Measurements from ENCODE around the gene BAIAP2. TPM values are rescaled to one million over a fixed set of nuclear protein-coding genes. Genes with fewer than 3 reads are reported as not detected.

BAIAP2 gene
- total and polyA plus RNA-seq, 2 donors (not counting 3 experiments of a cell fraction or from before 2014, with no cell fraction given) = 12.3 to 18.6 TPM

GRCh38 chr17:81164371-81165245 lies 129.7 kb downstream of the BAIAP2 start:
- intact Hi-C loops (cut with micrococcal nuclease) = no loop called here
- no peak overlapping the region for H2AFZ ChIP-seq (ENCODE audit: low read depth, low read length)
- H3K9ac ChIP-seq (replicated peaks; ENCODE audit: extremely low read depth, insufficient read depth, low read length) = no peak overlapping the region
- no peak for TF ChIP-seq JUN (IDR thresholded peaks at IDR 0.05; ENCODE audit: borderline replicate concordance, insufficient read depth, insufficient read length, low read depth)
- TF ChIP-seq FOS (IDR thresholded peaks at IDR 0.05; ENCODE audit: borderline replicate concordance, insufficient read depth, low read length) = no peak
- no peak for TF ChIP-seq CTCF (IDR thresholded peaks at IDR 0.05; ENCODE audit: extremely low read depth in 1 of 2, insufficient read depth in 1 of 2, low read depth in 1 of 2, low read length in 2 of 2)
- no peak for TF ChIP-seq POLR2AphosphoS5 (IDR thresholded peaks at IDR 0.05; ENCODE audit: insufficient read depth, low read depth, low read length)
- TF ChIP-seq GATA2 (IDR thresholded peaks at IDR 0.05; ENCODE audit: insufficient read depth, insufficient read length, low read depth, low read length) = no peak
- no peak for TF ChIP-seq MAX (IDR thresholded peaks at IDR 0.05; ENCODE audit: insufficient read depth, insufficient read length)
- H4K20me1 ChIP-seq (replicated peaks; ENCODE audit: control insufficient read depth, extremely low read depth, insufficient read depth, low read length) = no peaks in the 10 kb centered on the region
- H3K27ac ChIP-seq (ENCODE audit: insufficient read depth, low read depth, low read length) = no peak overlapping the region
- CTCF ChIA-PET = interaction anchor here (1.1 kb wide), 1 partner anchor 36 kb away, joined by 4 read pairs; no protein-coding TSS in a partner anchor
- H3K9me3 ChIP-seq (replicated peaks; ENCODE audit: control insufficient read depth, insufficient read depth, low read length) = no peaks in the 10 kb centered on the region
- DNase-seq (ENCODE audit: low read depth, low spot score) = no peak
- no peaks in the 10 kb centered on the region for H3K9me1 ChIP-seq (replicated peaks; ENCODE audit: control insufficient read depth, extremely low read depth, insufficient read depth, low read length)
- no peak overlapping the region for H3K4me2 ChIP-seq (ENCODE audit: insufficient read depth, low read length)
- no peak overlapping the region for H3K4me3 ChIP-seq (replicated peaks in 1 of 3; ENCODE audit: insufficient read depth in 1 of 3, low read depth in 1 of 3, low read length in 3 of 3)
- POLR2A ChIA-PET = no interaction called here
- no peaks in the 10 kb centered on the region for H3K36me3 ChIP-seq (ENCODE audit: control insufficient read depth in 2 of 2, extremely low read depth in 1 of 2, insufficient read depth in 2 of 2, low read length in 2 of 2)
- BruUV-seq (replicated peaks) = no TSS peak
- H3K4me1 ChIP-seq (ENCODE audit: control insufficient read depth, extremely low read depth, insufficient read depth, low read length) = peaks cover 4% of the 10 kb centered on the region
- FAIRE-seq = no peak
- peaks cover 5 to 6% of the 10 kb centered on the region in 2 experiments for H3K27me3 ChIP-seq (ENCODE audit: control insufficient read depth in 2 of 2, insufficient read depth in 2 of 2, low read length in 2 of 2)
- dilution Hi-C loops (cut with MboI; ENCODE audit: extremely low pct_ligation_motif_present, low sequenced_read_pairs) = no loop called here
- no peaks in the 10 kb centered on the region for H3K79me2 ChIP-seq (ENCODE audit: control insufficient read depth, insufficient read depth, low read length)

Data from endothelial cell of umbilical vein (primary cell).